ENCODE measurements around the gene TM2D3.
"Not testable (repeated sequence)": the region's sequence is repeated elsewhere in the genome, so short reads cannot be mapped to it uniquely, and the experiment has no call there.

TM2D3 gene

DNA sequence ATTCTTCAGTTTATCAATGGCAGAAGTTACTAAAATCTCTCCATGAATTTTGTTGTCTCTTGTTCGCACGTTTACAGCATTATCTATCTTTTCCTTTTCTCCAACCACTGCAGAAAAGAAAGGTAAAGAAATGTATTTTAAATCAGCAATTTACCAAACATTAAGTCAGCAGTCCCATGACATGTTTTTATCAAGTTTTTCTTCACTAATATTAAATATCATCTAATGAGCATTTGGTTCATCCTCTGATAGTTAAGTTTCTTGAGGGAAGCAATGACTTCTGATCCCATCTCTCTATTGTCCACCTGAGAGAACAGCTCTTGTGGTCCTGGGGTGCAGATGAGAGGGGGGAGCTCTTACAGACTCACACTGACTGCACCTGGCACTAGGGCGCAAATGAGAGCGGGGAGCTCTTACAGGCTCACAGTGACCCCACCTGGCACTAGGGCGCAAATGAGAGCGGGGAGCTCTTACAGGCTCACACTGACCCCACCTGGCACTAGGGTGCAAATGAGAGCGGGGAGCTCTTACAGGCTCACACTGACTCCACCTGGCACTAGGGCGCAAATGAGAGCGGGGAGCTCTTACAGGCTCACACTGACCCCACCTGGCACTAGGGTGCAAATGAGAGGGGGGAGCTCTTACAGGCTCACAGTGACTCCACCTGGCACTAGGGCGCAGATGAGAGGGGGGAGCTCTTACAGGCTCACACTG lies 2.6 kb upstream of the TM2D3 start:
- DNase-seq = peak in 1 of 2 experiments; percentile 25

DNA sequence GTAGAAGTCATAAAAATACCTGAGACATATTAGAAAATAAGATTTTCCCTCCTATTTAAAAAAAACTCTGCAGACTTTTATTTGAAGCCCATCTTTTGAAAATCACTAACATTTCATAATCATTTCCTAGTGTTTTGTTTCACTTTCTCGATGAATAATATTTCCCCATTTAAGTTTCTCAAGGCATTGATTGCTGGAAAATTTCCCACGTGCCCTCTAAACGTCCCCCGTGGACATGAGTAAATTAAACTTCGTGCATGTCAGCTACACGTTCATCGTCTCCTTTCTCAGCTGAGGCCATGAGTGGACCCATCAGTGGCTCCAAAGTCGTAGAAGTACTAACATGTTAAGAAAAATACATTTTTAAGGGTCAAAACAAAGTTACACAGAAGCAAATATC lies 2.0 kb upstream of the TM2D3 start:
- no peak for DNase-seq

DNA sequence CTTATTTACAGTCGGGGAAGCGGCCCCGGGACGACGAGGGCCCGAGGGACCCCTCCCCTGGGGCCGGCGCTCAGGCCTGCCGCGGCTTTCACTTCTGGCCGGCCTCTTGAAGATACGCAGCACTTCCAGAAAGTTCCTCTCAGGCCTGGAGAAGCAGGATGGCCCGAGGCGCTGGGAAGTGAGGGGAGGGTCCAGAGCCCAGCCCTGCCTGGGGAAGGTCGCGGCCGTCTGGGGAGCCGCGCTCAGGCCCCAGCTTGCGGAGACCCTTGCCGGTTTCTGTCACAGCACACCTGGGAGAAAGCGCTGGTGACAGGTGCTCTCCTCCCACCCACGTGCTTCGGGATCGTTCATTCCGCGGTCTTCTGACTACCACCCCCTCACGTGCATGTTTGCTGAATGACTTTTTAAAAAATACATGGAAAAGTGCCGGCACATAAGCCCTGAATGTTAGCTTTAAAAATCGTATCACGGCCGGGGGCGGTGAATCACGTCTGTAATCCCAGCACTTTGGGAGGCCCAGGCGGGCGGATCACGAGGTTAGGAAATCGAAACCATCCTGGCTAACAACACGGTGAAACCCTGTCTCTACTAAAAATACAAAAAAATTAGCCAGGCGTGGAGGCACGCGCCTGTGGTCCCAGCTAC lies 727 bp upstream of the TM2D3 start:
- DNase-seq = peak in 1 of 2 experiments; percentile 18

DNA sequence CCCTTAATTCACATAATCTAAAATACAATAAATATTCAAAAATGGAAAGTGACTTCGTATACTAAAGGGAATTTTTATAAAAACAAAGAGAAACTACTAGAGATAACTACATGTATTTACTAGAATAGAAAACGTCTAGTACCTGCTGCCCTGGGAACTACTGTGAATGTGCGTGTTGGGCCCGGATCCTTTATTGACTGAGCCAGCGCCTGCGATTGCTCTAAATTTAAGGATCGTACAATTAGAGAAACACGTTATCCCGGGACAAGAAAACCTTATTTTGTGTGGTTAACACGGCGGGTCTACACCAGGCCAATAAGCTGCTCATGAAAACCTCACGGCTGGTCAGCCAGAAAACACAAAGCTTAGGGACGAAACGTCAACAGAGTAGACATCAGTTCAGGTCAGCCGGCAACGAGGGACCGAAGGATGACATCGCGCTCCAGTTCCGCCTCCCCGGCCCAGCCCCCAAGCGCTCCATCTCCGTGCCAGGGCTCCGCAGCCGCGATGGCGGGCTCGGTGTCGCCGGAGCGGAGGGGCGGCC lies 555 bp downstream of the TM2D3 start:
- DNase-seq = peak in 1 of 2 experiments; percentile 52

DNA sequence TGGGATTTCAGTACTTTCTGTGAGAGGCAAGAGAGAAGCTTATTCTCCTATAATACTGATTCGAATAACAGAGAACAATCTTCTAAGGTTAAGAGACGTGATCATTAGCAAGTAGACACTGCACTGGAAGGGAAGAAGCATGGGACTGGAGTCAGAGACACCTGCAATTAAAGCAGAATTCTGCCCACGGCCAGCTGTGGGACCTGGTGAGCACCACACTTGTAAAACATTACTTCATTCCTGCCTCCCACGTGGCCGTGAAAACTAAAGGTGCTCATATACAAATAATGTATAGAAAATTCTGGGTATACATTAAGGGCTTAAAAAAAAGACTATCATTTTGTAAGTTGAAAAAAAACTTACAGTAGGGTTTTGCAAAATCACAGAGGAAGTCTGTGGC lies 2.0 kb downstream of the TM2D3 start:
- DNase-seq = no peak

DNA sequence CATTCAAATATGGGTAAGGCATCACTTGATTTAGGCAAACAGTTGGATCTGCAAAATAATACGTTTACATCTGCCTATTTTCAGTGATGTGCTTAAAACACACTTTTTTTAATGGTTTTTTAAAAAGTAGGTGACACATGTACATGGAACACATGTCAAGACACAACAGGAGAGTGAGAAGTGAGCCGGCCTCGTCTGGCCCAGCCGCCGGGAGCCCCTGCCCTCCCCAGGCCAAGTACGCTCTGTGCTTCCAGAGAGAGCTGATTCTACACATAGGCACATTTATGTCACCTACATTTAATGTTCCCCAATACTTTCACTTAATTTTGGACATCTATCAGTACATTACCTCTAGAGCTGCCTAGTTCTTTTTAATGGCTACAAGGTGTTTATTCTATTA lies 3.8 kb downstream of the TM2D3 start:
- no peak for DNase-seq

DNA sequence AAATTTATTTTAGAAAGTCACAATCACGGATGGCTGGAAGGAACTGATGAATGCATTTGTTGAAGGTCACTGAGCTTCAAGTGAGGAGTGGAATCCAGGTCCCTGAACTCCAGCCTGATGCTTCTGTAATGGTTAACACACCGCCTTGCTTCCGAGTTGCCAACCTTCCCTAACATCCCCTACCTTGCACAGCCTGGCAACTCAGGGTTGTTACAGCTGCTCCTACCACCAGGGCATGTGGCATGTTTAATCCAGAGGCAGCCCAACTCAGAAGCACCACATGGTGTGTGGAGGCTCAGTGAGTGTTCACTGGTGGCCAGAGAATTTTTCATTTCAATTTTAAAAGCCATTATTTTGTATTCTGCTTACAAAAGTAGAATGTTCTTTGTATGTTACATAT lies 4.9 kb downstream of the TM2D3 start:
- DNase-seq = no peak

DNA sequence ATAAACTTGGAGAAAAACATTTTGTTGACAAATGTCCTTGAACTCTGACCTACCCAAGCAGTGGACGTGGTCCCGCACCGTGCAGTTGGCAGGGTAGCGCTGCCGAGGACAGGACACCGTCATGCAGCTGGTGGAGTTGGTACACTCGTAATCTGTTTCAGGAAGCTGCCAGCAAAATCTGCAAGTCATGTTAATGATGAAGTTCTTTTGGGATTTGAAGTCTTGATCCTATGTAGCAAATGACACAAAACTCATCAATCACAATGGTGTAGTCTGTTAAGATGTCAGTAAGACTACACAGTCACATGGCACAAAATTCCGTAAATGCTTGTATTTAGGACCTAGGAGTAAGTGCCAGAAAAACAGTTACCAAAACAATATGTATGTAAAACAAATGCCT lies 5.5 kb downstream of the TM2D3 start:
- no peak for DNase-seq

DNA sequence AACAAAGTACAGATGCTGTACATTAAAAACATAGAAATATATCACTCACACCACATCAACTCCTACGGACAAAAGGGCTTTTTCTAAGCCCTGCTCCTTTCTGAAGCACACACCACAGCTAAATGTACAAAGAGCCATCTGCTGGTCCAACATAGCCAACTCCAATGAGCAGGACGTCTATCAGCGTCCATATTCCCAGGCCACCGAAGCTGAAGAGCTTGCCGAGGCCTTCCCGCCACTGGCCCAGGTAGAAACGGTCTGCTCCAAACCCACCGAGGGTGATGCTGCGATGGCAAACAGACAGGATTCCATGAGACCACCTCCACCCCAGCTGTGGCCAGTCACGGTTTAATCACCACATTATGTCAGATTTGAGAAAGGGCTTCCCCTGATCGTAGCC lies 9.8 kb downstream of the TM2D3 start:
- peak; percentile 32 to 47 for DNase-seq

DNA sequence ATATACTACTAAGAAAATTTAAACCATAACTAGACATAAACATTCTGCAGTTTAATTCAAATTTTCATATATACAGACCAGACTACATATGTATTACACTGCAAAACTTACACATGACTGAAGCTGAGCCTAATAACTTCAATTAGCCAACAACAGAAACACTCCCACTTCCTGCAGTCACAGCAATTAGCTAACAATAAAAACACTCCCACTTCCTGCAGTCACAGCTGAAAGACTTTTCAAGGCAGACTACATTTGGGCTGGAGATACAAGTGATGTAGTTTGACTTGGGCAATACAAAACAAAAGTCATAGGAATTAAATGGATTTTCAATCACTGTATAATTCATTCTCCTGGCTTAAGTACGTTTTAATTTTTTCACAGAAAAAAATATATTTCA lies 10.3 kb downstream of the TM2D3 start:
- DNase-seq = peak; percentile 69 to 86

DNA sequence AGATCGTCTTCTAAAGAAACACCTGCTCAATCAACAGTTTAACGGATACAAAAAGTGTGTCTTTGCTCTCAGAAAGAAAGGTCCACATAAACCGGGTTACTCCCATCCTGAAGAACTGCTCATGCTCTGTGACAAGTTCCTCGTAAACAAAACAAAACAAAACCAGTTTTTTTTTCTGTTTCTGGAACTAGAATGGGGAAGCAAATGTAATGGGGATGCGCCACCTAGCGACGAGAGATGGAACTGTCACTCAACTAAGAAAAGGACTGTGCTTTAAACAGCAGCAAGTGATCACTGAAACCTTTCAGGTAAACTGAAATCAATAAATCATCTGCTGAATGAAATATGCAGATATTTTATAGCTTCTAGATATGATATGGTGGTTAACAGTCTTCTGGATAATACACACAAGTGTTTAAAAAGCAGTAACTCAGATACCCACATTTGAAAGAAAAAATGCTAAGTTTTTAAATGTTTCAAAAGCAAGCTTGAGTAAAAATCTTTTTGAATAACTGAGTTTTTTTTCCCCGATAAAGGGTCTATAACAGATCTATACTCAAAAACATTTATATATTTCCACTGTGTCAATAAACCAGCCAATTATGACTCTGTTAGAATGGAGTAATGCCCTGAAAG lies 10.9 kb downstream of the TM2D3 start:
- peak; percentile 67 to 70 for DNase-seq

DNA sequence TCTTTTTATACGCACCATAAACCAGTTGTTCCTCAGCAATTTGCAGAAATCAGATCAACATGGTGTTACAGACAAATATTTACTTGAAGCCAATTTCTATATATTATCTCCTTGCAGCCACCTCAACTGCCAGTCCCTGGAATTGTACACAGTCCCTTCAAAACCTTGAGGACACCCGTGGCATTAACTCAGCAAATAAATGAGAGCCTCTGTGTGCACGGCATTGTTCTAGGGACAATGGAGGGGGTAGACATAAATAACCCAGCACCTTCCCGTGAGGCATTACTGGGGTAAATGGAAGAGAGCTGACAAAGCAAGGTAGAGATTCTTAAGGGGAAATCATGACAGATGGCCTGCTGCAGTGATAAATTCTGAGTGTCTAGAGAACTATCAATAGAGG lies 12.5 kb downstream of the TM2D3 start:
- peak in 1 of 2 experiments; percentile 10 for DNase-seq

DNA sequence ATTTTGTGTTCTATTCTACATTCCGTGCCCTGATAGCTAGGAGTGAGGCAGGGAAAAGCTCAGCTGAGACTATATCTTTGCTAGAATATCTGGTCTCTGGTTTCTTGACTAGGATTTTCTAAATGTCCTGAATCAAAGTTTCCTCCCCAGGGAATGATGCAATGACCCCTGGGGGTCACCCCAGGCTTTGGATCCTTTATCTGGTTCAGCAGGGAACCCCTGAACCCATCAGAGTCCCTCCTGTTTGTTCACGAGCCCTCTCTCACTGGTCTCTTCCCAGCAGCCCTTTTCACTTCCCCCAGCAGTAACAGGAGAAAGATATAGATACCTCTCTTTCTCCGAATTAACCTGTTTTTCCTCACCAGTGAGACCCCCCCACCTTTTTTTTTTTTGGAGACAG lies 14.3 kb downstream of the TM2D3 start:
- DNase-seq = no peak

DNA sequence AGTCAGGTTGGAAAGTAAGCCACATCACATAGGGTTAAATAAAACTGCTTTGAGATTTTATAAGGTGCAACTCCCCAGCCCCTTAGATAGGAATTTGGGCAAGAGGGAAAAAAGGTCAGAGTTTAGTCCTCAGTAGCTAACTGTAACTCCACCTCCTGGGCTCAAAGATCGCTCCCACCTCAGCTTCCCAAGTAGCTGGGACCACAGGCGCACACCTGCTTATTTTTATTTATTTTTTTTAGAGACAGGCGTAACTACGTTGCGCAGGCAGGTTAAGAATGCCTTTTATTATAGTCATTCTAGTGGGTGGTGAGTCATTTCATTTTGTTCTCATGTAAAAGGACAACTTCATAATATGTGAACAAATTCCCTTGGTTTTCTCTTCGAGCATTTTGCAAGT lies 14.7 kb downstream of the TM2D3 start:
- no peak for DNase-seq

DNA sequence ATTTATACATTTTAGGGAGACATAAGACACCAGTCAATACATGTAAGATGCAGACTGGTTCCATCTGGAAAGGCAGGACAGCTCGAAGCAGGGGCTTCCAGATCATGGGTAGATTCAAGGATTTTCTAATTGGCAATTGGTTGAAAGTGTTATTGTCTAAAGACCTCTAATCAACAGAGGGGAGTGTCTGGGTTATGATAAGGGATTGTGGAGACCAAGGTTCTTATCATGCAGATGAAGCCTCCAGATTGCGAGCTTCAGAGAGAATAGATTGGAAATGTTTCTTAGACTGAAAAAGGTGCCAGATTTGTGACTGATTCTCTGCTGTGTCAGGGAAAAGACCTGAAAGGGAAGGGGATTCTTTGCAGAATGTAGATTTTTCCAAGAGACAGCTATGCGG lies 15.1 kb downstream of the TM2D3 start:
- no peak for DNase-seq

DNA sequence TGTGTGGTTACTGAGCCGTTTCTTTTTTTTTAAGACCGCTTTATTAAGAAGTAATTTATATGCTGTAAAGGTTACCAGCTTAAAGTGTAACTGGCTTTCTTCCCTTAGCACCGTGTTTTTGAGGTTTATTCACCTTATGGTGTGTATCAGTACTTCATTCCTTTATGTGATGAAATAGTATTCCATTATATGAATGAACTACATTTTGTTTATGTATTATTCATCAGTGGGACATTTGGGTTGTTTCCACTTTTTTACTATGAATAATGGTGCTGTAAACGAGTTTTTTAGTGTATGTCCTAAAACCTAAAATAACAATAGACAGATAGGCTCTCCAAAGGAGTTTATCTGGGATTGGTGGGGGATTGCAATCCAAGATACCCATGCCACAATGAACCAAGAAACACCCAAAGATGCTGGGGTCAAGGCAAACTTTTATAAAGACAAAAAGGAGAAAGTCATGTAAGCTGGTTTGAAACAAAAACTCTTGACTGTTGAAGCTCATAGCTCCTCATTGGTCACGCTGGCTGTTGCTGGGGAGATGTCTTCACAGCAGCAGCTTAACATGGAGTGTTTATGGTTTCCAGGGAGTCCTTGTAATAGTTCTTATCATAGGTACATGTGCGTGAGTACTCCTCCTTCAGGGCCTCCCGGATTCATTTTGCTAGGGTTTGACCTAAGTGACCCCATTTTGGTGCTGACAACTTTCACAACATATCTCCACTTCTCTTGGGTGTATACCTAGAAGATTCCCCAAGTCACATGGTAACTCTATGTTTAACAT lies 16.0 kb downstream of the TM2D3 start:
- no peak for DNase-seq

DNA sequence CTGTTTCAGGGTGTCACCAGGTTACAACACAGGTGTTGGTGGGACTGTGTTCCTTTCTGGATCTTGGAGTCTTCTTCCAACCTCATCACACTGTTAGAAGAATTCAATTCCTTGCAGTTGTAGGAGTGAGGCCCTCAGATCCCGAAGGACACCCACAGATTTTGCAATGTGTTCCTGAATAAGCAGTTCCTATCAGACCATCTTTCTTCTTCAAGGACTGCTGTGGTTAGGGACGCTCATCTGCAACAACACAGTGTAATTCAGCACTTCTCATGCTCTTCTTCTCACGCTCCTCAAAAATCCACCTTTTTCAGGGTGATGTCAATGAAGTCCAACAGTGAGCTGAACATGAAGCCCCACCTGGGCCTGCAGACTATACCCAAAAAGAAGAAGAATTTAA lies 18.8 kb downstream of the TM2D3 start:
- DNase-seq = no peak

DNA sequence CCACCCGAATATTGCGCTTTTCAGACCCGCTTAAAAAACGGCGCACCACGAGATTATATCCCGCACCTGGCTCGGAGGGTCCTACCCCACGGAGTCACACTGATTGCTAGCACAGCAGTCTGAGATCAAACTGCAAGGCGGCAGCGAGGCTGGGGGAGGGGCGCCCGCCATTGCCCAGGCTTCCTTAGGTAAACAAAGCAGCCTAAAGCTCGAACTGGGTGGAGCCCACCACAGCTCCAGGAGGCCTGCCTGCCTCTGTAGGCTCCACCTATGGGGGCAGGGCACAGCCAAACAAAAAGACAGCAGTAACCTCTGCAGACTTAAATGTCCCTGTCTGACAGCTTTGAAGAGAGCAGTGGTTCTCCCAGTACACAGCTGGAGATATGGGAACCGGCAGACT lies 25.5 kb downstream of the TM2D3 start:
- DNase-seq = not testable (repeated sequence)

DNA sequence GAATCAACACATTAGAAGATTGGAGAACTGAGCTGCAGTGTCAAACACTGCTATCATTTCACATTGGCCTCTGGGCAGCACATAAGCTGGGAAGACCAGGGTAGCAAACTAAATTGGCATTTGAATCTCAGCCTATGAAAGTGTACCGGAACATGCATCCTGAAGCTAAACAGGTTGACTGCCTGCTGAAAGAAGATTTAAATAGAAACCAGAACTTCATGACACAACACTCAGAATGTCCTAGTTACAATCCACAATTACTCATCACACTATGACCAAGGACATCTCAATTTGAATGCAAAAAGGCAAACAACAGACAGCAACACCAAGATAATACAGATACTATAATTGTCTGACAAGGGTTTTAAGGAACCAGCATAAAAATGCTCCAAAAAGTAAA lies 26.2 kb downstream of the TM2D3 start:
- no peak for DNase-seq

DNA sequence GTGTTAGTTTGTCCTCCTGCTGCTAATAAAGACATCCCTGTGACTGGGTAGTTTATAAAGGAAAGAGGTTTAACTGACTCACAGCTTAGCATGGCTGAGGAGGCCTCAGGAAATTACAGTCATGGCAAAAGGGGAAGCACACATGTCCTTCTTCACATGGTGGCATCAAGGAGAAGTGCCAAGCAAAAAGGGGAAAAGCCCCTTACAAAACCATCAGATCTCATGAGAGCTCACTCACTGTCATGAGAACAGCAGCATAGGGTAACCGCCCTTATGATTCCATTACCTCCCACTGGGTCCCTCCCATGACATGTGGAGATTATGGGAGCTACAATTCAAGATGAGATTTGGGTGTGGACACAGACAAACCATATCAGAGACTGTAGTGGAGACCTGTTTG lies 27.0 kb downstream of the TM2D3 start:
- DNase-seq = no peak

DNA sequence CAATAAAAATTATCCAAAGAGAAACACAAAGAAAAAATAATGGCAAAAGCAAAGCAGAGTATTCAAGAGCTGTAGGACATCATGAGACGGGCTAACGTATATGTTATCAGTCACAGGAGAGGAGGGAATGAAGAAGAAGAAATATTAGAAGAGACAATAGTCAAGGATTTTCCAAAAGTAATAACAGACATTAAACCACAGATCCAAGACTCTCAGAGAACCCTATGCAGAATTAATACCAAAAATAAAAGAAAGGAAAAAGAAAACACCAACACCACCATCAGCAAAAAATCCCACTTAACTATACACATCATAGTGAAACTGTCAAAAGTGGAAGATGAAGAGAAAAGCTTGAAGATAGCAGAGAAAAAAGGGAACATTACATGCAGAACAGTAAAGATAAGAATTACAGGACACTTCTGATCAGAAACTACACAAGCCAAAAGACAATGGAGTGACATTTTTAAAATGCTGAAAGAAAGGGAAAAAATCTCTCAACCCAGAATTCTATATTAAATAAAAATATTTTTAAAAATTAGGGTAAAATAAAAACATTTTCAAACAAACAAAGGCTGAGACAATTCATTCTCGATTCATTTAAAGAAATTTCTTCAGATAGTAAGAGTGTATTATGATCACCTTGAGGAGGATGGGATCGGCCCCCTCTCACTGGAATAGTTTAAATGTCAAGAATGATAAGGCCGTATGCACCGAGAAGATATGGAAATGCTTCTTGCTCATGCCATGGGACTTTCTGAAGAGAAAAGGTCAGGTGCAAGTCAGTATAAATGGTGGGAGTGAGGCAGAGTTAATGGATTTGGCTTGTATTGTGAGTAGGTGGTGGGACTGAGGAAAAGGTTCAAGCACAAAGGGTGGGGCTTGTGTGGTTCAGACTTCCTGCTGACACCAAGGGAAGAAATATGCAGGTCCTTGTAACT lies 28.5 kb downstream of the TM2D3 start:
- DNase-seq = no peak

DNA sequence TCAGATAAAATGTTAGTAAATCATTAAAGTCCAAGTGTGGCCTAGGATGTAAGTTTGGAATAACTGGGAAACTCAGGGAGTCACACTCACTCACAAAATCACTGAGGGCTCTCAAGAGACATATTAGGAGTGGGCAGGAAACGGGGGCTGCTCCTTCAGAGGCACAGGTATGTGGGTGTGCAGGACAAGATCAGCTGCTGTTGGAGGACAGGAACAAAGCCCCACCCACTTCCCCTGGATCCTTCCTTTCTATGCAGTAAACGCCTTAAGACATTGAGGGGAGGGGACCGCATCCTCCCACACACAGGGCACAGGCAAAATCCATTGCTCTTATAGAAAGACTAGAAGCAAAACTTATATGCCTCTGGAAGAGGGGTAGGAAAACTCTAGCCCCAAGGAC lies 30.2 kb downstream of the TM2D3 start:
- DNase-seq = no peak

All from NCI-H2081 (cell line).